Adrenal gland (tissue), 5 donors: Measurements from ENCODE around the gene UHRF2.

ENCODE experiments used
- CTCF ChIP-seq, 6 experiments: fragments of 450-650 bp in 4 of 6; fragments of 200-600 bp in 2 of 6; sonication (generic) in 1 of 6; IDR thresholded peaks; 1 replicate in 5 of 6; 2 replicates in 1 of 6; pipeline versions ENCODE4 v1.5.1 to v1.8.0; 2016 to 2021; ENCODE audit warnings: antibody characterized with exemption in 6 of 6, mild to moderate bottlenecking in 2 of 6, moderate library complexity in 1 of 6
- POLR2A ChIP-seq, 2 donors: fragments of 450-650 bp; IDR thresholded peaks; one replicate each; pipeline ENCODE4 v1.6.1; 2017; ENCODE audit warnings: antibody characterized with exemption in 2 of 2, mild to moderate bottlenecking in 2 of 2, moderate library complexity in 1 of 2
- donor health status: DM: no; HTN: no; CAD: no.

- TF ChIP-seq CTCF (IDR thresholded peaks at IDR 0.05) (no peak), POLR2A (IDR thresholded peaks at IDR 0.05) (no peak)
Observed at GRCh38 chr9:6512085-6512657, 99.2 kb downstream of the UHRF2 start.
